HUES64 (cell line): ENCODE results near the gene OPN3.

Experiments
- H3K27ac ChIP-seq: 2 replicates; pipeline ENCODE4 v1.7.0; 2013; ENCODE audit warnings: low read depth, low read length, inconsistent platforms
- H3K27me3 ChIP-seq: 2 replicates; pipeline ENCODE4 v1.6.1; 2013; ENCODE audit warnings: mild to moderate bottlenecking, low read length; ENCODE audit not compliant: insufficient read depth
- H3K36me3 ChIP-seq: 2 replicates; pipeline ENCODE4 v1.6.1; 2013; ENCODE audit warnings: mild to moderate bottlenecking, low read length; ENCODE audit not compliant: insufficient read depth
- H3K4me1 ChIP-seq: 2 replicates; pipeline ENCODE4 v1.6.1; 2013; ENCODE audit warnings: mild to moderate bottlenecking, low read length, moderate library complexity; ENCODE audit not compliant: insufficient read depth
- H3K4me3 ChIP-seq: 2 replicates; pipeline ENCODE4 v1.5.1; 2013; ENCODE audit warnings: mild to moderate bottlenecking, low read length, moderate library complexity
- H3K9ac ChIP-seq: 2 replicates; pipeline ENCODE4 v1.6.1; 2013; ENCODE audit warnings: mild to moderate bottlenecking, low read depth, low read length
- H3K9me3 ChIP-seq: 2 replicates; pipeline ENCODE4 v1.6.1; 2013; ENCODE audit warnings: low read depth, low read length; ENCODE audit not compliant: insufficient read depth
- WGBS: fragments of 150-250, 120-280 bp; methylation state at CpG from one replicate; pipeline ENCODE4 v1.1.7; 2013; ENCODE audit warnings: missing lambda C conversion rate; 5-methylcytosine and 5-hydroxymethylcytosine counted together

Gene OPN3

GRCh38 chr1:241551759-241552638 lies 88.2 kb downstream of the OPN3 start:
- no peaks in the 10 kb centered on the region for H3K27me3 ChIP-seq
- no peaks in the 10 kb centered on the region for H3K36me3 ChIP-seq
- no peaks in the 10 kb centered on the region for H3K4me1 ChIP-seq
- H3K9ac ChIP-seq: no peak overlapping the region
- no peak overlapping the region for H3K27ac ChIP-seq
- H3K4me3 ChIP-seq: no peak overlapping the region
- no peaks in the 10 kb centered on the region for H3K9me3 ChIP-seq
- 93% methylated on average over 22 of the region's 22 CpGs for WGBS

- H3K4me3 ChIP-seq: no peak overlapping the region
Measured at GRCh38 chr1:241550318-241550717, 89.9 kb downstream of the OPN3 start.

GRCh38 chr1:241548008-241548407 lies 92.2 kb downstream of the OPN3 start:
- Histone ChIP-seq H3K9me3 (no peaks in the 10 kb centered on the region), H3K4me1 (no peaks in the 10 kb centered on the region), H3K27me3 (no peaks in the 10 kb centered on the region), H3K27ac (no peak overlapping the region), H3K9ac (no peak overlapping the region), H3K36me3 (no peaks in the 10 kb centered on the region), H3K4me3 (no peak overlapping the region)
- WGBS: 90% methylated on average over 2 of the region's 2 CpGs

More at GRCh38 chr1:241550318-241550717, 89.9 kb downstream of the OPN3 start:
- WGBS: 97% methylated on average over 1 of the region's 1 CpG
- Histone ChIP-seq H3K27me3 (no peaks in the 10 kb centered on the region), H3K4me1 (no peaks in the 10 kb centered on the region), H3K9me3 (no peaks in the 10 kb centered on the region), H3K27ac (no peak overlapping the region), H3K9ac (no peak overlapping the region), H3K36me3 (no peaks in the 10 kb centered on the region)
